IPS DF 4.7 (cell line): ENCODE results near the gene ACTRT3.
"Not testable (repeated sequence)": the region's sequence is repeated elsewhere in the genome, so short reads cannot be mapped to it uniquely, and the experiment has no call there.

Experiments used
- DNase-seq: peaks from one replicate; pipeline ENCODE4 v3.0.0-alpha.2; 2013; ENCODE audit warnings: low spot score; ENCODE audit errors: extremely low read depth

ACTRT3 gene

GRCh38 chr3:169772897-169773816 lies 3.8 kb upstream of the ACTRT3 start, which contains the start of gene MYNN:
Gene MYNN (plus strand): TSS chr3:169773396. CDS start chr3:169774296, 900 bp downstream.
- DNase-seq = peak; percentile 71

GRCh38 chr3:169772305-169772896 lies 3.0 kb upstream of the ACTRT3 start:
- peak; percentile 62 for DNase-seq

- peak; percentile 33 for DNase-seq
Measured at GRCh38 chr3:169771497-169772304, 2.3 kb upstream of the ACTRT3 start.

- DNase-seq = peak; percentile 36
Measured at GRCh38 chr3:169764882-169765612, 4.3 kb downstream of the ACTRT3 start, which contains the start of gene TERC. Gene TERC (minus strand): TSS chr3:169765060.

- DNase-seq = no peak
Measured at GRCh38 chr3:169764312-169764881, 5.0 kb downstream of the ACTRT3 start.

- no peak for DNase-seq
Measured at GRCh38 chr3:169760479-169760878, 8.9 kb downstream of the ACTRT3 start.

GRCh38 chr3:169759256-169759655 lies 10.1 kb downstream of the ACTRT3 start:
- no peak for DNase-seq

GRCh38 chr3:169758359-169758994 lies 10.9 kb downstream of the ACTRT3 start:
- no peak for DNase-seq

GRCh38 chr3:169755488-169755887 lies 13.9 kb downstream of the ACTRT3 start:
- DNase-seq = no peak

GRCh38 chr3:169754711-169755110 lies 14.7 kb downstream of the ACTRT3 start:
- DNase-seq = no peak

GRCh38 chr3:169751875-169752274 lies 17.5 kb downstream of the ACTRT3 start:
- no peak for DNase-seq

- DNase-seq = no peak
Measured at GRCh38 chr3:169750665-169751064, 18.7 kb downstream of the ACTRT3 start.

GRCh38 chr3:169748670-169749069 lies 20.7 kb downstream of the ACTRT3 start:
- DNase-seq = no peak

- no peak for DNase-seq
Measured at GRCh38 chr3:169746924-169747323, 22.4 kb downstream of the ACTRT3 start.

- DNase-seq = no peak
Measured at GRCh38 chr3:169744366-169745054, 24.9 kb downstream of the ACTRT3 start.

- no peak for DNase-seq
Measured at GRCh38 chr3:169739067-169739466, 30.3 kb downstream of the ACTRT3 start.

- not testable (repeated sequence) for DNase-seq
Measured at GRCh38 chr3:169731857-169732256, 37.5 kb downstream of the ACTRT3 start.

GRCh38 chr3:169722724-169723123 lies 46.6 kb downstream of the ACTRT3 start:
- DNase-seq = no peak

- DNase-seq = not testable (repeated sequence)
Measured at GRCh38 chr3:169718415-169718814, 50.9 kb downstream of the ACTRT3 start.
